AG04449 (cell line): Measurements from ENCODE around the gene PDHA1.

ENCODE experiments used
- CTCF ChIA-PET: fragments of 350-600 bp; formaldehyde crosslinking; extraction: SDS; loops from one replicate; lab custom pipeline; 2021; ENCODE audit warnings: antibody characterized with exemption; lab: Yijun Ruan, JAX
- POLR2A ChIA-PET: fragments of 400-600, 350-600 bp; formaldehyde crosslinking; extraction: SDS; loops from one replicate; lab custom pipeline; 2020; ENCODE audit warnings: antibody characterized with exemption, inconsistent platforms; lab: Yijun Ruan, JAX
- DNase-seq: peaks from one replicate; pipeline ENCODE4 v3.0.0-alpha.2; 2010; ENCODE audit warnings: low read depth, low spot score
- H3K4me3 ChIP-seq: 2 replicates; pipeline ENCODE4 v1.5.1; 2011; ENCODE audit warnings: low read depth, mild to moderate bottlenecking, control low read depth, low read length
- TF ChIP-seq, protein P1 (sequence below): IDR thresholded peaks from one replicate; pipeline ENCODE4 v1.5.1; 2011; ENCODE audit warnings: mild to moderate bottlenecking, moderate library complexity, low read length, control low read depth, inconsistent platforms; ENCODE audit not compliant: insufficient read depth; ENCODE audit errors: missing control alignments

PDHA1 gene

DNA sequence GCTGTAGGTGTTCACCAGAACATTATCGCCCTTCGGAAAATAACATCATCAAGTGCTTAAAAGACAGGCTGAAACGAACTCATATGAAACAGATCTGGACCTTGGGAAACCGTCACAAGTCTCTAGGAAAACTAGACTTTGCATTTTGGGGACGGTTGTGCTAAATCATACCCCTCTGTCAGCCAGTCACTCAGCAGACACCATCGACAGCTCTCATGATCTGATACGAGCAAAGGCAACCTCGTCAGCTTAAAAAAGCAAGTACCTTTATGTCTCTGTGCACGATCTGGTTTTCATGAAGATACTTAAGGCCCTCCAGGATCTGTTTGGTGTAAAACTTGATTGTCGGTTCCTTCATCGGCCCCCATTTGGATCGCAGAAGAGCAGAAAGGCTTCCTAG lies 48.4 kb downstream of the PDHA1 start:
- DNase-seq, result no peak
- ChIA-PET POLR2A (no interaction called here), CTCF (interaction anchor here (1.8 kb wide), 1 partner anchor 9 kb away, joined by 9 read pairs; no protein-coding TSS in a partner anchor)
- H3K4me3 ChIP-seq, result no peak overlapping the region
- TF ChIP-seq, protein P1, sequence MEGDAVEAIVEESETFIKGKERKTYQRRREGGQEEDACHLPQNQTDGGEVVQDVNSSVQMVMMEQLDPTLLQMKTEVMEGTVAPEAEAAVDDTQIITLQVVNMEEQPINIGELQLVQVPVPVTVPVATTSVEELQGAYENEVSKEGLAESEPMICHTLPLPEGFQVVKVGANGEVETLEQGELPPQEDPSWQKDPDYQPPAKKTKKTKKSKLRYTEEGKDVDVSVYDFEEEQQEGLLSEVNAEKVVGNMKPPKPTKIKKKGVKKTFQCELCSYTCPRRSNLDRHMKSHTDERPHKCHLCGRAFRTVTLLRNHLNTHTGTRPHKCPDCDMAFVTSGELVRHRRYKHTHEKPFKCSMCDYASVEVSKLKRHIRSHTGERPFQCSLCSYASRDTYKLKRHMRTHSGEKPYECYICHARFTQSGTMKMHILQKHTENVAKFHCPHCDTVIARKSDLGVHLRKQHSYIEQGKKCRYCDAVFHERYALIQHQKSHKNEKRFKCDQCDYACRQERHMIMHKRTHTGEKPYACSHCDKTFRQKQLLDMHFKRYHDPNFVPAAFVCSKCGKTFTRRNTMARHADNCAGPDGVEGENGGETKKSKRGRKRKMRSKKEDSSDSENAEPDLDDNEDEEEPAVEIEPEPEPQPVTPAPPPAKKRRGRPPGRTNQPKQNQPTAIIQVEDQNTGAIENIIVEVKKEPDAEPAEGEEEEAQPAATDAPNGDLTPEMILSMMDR, result no peak

DNA sequence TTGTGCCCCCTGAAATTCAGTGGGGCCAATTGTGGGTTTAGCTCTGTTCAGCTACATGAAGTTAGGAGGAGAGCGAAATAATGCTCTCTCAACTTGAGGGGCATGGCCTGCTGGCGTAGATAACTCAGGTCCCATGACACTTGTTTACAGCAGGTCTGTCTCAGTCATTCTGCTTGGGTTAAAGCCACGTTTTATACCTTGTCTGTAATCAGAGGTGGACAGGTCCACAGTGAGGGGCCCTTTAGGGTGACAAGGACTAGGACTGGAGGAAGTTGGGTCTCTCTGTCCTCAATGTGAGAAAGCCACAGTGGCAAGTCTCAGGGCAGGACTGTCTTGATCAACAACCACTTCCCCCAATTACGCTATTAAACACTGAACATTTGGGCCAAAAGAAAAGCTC lies 49.0 kb downstream of the PDHA1 start:
- TF ChIP-seq, protein P1, result no peak
- CTCF ChIA-PET, result interaction anchor here (1.8 kb wide), 1 partner anchor 10 kb away, joined by 9 read pairs; no protein-coding TSS in a partner anchor
- no peak overlapping the region for H3K4me3 ChIP-seq
- DNase-seq, result no peak
- POLR2A ChIA-PET, result no interaction called here

GRCh38 chrX:19403696-19404095 lies 60.0 kb downstream of the PDHA1 start:
- H3K4me3 ChIP-seq, result no peak overlapping the region
- DNase-seq, result no peak
- ChIA-PET CTCF (no interaction called here), POLR2A (no interaction called here)
- TF ChIP-seq, protein P1, result no peak

GRCh38 chrX:19410259-19410658 lies 66.5 kb downstream of the PDHA1 start:
- no peak overlapping the region for H3K4me3 ChIP-seq
- TF ChIP-seq, protein P1, result no peak
- CTCF ChIA-PET, result no interaction called here
- POLR2A ChIA-PET, result interaction anchor here (0.6 kb wide), 1 partner anchor 27 kb away, joined by 3 read pairs; no protein-coding TSS in a partner anchor
- no peak for DNase-seq
